ENCODE results near the gene TET3.

The TET3 gene

DNA sequence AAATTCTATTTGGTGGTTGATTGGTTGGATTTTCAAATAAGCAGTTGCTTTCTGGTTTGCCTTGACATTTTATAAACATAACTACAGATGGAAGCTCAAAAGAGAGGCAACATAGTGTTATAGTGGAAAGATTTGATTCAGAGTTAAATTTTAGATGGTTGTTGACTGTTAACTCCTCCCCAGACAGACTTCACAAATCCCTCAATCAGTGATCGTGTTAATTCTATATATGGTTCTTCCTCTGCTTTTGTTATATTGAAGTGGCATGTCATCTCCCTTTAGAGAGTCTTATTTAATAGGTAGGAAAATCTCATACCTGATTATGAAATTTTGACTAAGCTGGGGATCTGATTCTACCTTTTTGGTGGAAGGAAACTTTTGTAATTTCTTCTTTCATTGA lies 38.5 kb upstream of the TET3 start:
- Histone ChIP-seq H3K9me3 (ENCODE audit: severe bottlenecking) (no peaks in the 10 kb centered on the region), H3K27ac (ENCODE audit: poor library complexity, severe bottlenecking) (no peak overlapping the region), H3K36me3 (ENCODE audit: low read depth) (peaks cover 87% of the 10 kb centered on the region), H3K4me1 (ENCODE audit: insufficient read depth, poor library complexity, severe bottlenecking) (no peaks in the 10 kb centered on the region), H3K27me3 (ENCODE audit: insufficient read depth, poor library complexity, severe bottlenecking) (no peaks in the 10 kb centered on the region), H3K4me3 (ENCODE audit: severe bottlenecking) (no peak overlapping the region)
- TF ChIP-seq, protein P1, sequence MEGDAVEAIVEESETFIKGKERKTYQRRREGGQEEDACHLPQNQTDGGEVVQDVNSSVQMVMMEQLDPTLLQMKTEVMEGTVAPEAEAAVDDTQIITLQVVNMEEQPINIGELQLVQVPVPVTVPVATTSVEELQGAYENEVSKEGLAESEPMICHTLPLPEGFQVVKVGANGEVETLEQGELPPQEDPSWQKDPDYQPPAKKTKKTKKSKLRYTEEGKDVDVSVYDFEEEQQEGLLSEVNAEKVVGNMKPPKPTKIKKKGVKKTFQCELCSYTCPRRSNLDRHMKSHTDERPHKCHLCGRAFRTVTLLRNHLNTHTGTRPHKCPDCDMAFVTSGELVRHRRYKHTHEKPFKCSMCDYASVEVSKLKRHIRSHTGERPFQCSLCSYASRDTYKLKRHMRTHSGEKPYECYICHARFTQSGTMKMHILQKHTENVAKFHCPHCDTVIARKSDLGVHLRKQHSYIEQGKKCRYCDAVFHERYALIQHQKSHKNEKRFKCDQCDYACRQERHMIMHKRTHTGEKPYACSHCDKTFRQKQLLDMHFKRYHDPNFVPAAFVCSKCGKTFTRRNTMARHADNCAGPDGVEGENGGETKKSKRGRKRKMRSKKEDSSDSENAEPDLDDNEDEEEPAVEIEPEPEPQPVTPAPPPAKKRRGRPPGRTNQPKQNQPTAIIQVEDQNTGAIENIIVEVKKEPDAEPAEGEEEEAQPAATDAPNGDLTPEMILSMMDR (IDR thresholded peaks at IDR 0.05; ENCODE audit: poor library complexity, severe bottlenecking): no peak
- DNase-seq (ENCODE audit: low spot score): no peak
- ATAC-seq (ENCODE audit: low read depth): no peak

DNA sequence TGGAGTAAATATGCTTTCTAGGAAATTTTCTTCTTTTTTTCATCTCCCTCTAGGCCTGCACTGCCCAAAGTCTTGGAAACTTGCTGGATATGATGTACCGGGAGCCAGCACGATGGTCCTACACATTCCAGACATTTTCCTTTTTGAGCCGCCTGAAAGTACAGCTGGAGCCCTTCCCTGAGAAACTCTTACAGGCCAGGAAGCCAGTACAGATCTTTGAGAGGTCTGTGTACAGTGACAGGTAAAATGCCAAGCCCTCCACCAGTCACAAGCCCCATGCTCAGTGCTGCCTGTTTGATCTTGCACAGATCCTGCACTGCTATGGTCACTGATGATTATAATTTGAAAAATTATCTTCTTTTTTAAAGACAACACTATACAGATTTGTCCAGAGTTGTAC lies 38.0 kb upstream of the TET3 start:
- H3K27me3 ChIP-seq (ENCODE audit: insufficient read depth, poor library complexity, severe bottlenecking): no peaks in the 10 kb centered on the region
- no peak overlapping the region for H3K4me3 ChIP-seq (ENCODE audit: severe bottlenecking)
- ATAC-seq (ENCODE audit: low read depth): no peak
- TF ChIP-seq, protein P1 (IDR thresholded peaks at IDR 0.05; ENCODE audit: poor library complexity, severe bottlenecking): no peak
- no peaks in the 10 kb centered on the region for H3K4me1 ChIP-seq (ENCODE audit: insufficient read depth, poor library complexity, severe bottlenecking)
- DNase-seq (ENCODE audit: low spot score): no peak
- no peak overlapping the region for H3K27ac ChIP-seq (ENCODE audit: poor library complexity, severe bottlenecking)
- H3K36me3 ChIP-seq (ENCODE audit: low read depth): peaks cover 87% of the 10 kb centered on the region
- H3K9me3 ChIP-seq (ENCODE audit: severe bottlenecking): no peaks in the 10 kb centered on the region

DNA sequence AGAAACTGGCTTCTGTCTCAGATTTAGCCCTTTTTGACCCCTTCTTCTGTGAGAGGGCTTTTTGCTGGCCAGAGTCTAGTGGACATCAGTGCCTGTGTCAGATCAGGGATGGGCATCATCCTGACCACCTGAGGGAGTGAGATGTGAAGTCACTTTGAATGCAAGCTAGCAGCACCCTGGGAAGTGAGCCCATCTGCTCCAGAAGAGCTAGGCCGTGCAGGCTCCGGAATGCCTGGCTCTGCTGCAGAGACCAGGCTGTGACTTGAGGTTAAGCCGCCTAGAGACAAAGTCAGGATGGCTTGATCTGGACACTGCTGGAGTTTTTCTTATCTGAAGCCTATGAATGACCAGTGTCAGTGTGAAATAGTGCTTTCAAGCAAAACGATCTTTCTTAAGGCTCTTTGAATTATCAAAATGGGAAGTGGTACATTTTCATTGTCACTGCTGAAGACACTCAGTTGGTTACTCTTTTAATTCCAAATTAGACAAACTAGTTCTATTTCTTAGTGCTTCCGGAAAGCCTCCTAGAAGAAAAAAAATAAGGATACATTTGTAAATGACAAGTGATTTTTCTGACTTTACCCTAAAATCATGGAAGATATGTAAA lies 37.2 kb upstream of the TET3 start:
- H3K9me3 ChIP-seq (ENCODE audit: severe bottlenecking): no peaks in the 10 kb centered on the region
- peaks cover 89% of the 10 kb centered on the region for H3K36me3 ChIP-seq (ENCODE audit: low read depth)
- no peaks in the 10 kb centered on the region for H3K4me1 ChIP-seq (ENCODE audit: insufficient read depth, poor library complexity, severe bottlenecking)
- no peak overlapping the region for H3K27ac ChIP-seq (ENCODE audit: poor library complexity, severe bottlenecking)
- no peaks in the 10 kb centered on the region for H3K27me3 ChIP-seq (ENCODE audit: insufficient read depth, poor library complexity, severe bottlenecking)
- H3K4me3 ChIP-seq (ENCODE audit: severe bottlenecking): no peak overlapping the region
- ATAC-seq (ENCODE audit: low read depth): no peak
- DNase-seq (ENCODE audit: low spot score): no peak
- TF ChIP-seq, protein P1 (IDR thresholded peaks at IDR 0.05; ENCODE audit: poor library complexity, severe bottlenecking): no peak

DNA sequence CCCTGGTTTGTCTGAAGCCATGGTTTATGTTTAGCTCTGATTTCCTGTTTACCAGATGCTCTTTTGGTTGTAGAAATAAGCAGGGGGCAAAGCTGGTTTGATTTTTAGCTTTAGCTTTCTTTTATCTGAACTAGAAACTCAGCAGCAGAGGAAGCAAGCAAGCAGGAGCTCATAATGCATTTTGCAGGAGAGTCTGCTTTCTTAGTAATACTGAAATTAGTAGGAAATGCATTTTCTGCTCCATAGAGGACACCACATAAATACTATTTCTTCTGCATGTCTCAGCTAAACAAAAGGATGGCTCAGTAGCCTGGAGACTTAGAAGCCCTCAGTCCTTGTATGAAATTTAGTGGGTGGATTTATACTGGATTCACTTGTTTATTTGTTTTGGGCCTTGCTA lies 34.9 kb upstream of the TET3 start:
- DNase-seq (ENCODE audit: low spot score) (no peak), ATAC-seq (ENCODE audit: low read depth) (no peak)
- no peaks in the 10 kb centered on the region for H3K9me3 ChIP-seq (ENCODE audit: severe bottlenecking)
- no peak overlapping the region for H3K4me3 ChIP-seq (ENCODE audit: severe bottlenecking)
- no peaks in the 10 kb centered on the region for H3K27me3 ChIP-seq (ENCODE audit: insufficient read depth, poor library complexity, severe bottlenecking)
- H3K36me3 ChIP-seq (ENCODE audit: low read depth): peaks cover 93% of the 10 kb centered on the region
- no peak overlapping the region for H3K27ac ChIP-seq (ENCODE audit: poor library complexity, severe bottlenecking)
- no peaks in the 10 kb centered on the region for H3K4me1 ChIP-seq (ENCODE audit: insufficient read depth, poor library complexity, severe bottlenecking)
- TF ChIP-seq, protein P1 (IDR thresholded peaks at IDR 0.05; ENCODE audit: poor library complexity, severe bottlenecking): no peak

Data from RWPE2 (cell line).